Measurements from ENCODE around the gene TMEM114. TPM values are rescaled to one million over a fixed set of nuclear protein-coding genes. Genes with fewer than 3 reads are reported as not detected.

TMEM114 gene
- polyA plus RNA-seq, 6 donors from 2014 or later: not detected

DNA sequence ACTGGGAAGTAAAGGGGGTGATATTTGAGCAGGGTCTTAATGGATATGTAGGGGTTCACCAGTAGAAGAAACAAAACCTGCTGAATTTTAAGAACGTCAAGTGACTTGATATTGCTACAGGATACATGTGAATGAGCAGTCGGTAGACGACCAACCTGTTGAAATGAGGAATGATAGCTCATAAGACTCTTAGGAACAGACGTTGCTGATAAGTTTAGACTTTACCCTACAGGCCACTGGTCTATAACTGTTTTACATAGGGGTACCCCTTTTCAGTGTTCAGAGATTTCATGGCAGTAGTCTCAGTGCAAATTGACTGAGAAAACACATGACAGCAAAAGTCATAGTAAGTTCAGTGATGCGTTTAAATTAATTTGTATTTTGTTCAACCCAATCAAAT lies 45.9 kb downstream of the TMEM114 start:
- no peak overlapping the region for H3K27ac Mint-ChIP-seq
- no peaks in the 10 kb centered on the region for H3K36me3 Mint-ChIP-seq
- H3K9me3 Mint-ChIP-seq: no peaks in the 10 kb centered on the region
- H3K27me3 Mint-ChIP-seq: peaks cover 37 to 48% (median 44%) of the 10 kb centered on the region in 3 donors
- no peak for DNase-seq
- no peak overlapping the region for H3K4me3 Mint-ChIP-seq
- ATAC-seq (ENCODE audit: low read depth in 2 of 2): no peak
- H3K4me1 Mint-ChIP-seq: no peaks in the 10 kb centered on the region

GRCh38 chr16:8543258-8543657 lies 47.1 kb downstream of the TMEM114 start:
- Mint-ChIP-seq H3K36me3 (no peaks in the 10 kb centered on the region), H3K27me3 (peaks cover 31 to 50% (median 39%) of the 10 kb centered on the region in 3 donors)
- ATAC-seq (ENCODE audit: low read depth in 2 of 2): no peak

DNA sequence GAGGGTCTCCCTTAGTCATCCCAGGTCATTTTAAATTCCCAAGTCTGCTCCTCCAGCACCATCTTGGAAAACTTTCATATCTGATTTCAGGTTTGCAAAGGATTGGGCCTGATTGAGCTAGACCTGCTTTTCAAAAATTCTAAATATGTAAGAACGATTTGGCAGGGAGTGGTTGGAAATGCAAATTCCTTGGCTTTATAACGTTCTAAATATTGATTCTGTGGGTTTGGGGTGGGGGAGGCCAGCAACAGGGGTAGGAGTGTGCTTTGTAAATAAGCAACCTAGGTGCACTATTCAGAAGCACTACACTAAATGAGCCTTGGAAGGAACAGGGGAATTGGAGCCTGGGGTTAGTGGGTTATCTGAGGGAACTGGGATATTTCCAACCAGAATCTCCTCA lies 47.9 kb downstream of the TMEM114 start:
- ATAC-seq (ENCODE audit: low read depth in 2 of 2): no peak
- no peak for DNase-seq
- Mint-ChIP-seq H3K36me3 (no peaks in the 10 kb centered on the region), H3K27ac (no peak overlapping the region), H3K9me3 (no peaks in the 10 kb centered on the region), H3K27me3 (peaks cover 28 to 54% (median 37%) of the 10 kb centered on the region in 3 donors), H3K4me3 (no peak overlapping the region), H3K4me1 (no peaks in the 10 kb centered on the region)

More at GRCh38 chr16:8543258-8543657, 47.1 kb downstream of the TMEM114 start:
- Mint-ChIP-seq H3K4me3 (no peak overlapping the region), H3K4me1 (no peaks in the 10 kb centered on the region), H3K9me3 (no peaks in the 10 kb centered on the region), H3K27ac (no peak overlapping the region)
- DNase-seq: no peak

GRCh38 chr16:8541868-8542267 lies 48.4 kb downstream of the TMEM114 start:
- Mint-ChIP-seq H3K4me1 (no peaks in the 10 kb centered on the region), H3K36me3 (no peaks in the 10 kb centered on the region), H3K9me3 (no peaks in the 10 kb centered on the region), H3K27me3 (peaks cover 25 to 50% (median 33%) of the 10 kb centered on the region in 3 donors), H3K4me3 (no peak overlapping the region), H3K27ac (no peak overlapping the region)
- no peak for ATAC-seq (ENCODE audit: low read depth in 2 of 2)
- no peak for DNase-seq

- Mint-ChIP-seq H3K4me1 (no peaks in the 10 kb centered on the region), H3K36me3 (peaks cover 0 to 4% of the 10 kb centered on the region in 2 donors), H3K27ac (no peak overlapping the region), H3K27me3 (peaks cover 11 to 35% (median 24%) of the 10 kb centered on the region in 3 donors), H3K4me3 (no peak overlapping the region), H3K9me3 (peaks cover 0 to 7% (median 0%) of the 10 kb centered on the region in 7 donors)
- DNase-seq (no peak), ATAC-seq (ENCODE audit: low read depth in 2 of 2) (no peak)
Measured at GRCh38 chr16:8537691-8538342, 52.5 kb downstream of the TMEM114 start.

DNA sequence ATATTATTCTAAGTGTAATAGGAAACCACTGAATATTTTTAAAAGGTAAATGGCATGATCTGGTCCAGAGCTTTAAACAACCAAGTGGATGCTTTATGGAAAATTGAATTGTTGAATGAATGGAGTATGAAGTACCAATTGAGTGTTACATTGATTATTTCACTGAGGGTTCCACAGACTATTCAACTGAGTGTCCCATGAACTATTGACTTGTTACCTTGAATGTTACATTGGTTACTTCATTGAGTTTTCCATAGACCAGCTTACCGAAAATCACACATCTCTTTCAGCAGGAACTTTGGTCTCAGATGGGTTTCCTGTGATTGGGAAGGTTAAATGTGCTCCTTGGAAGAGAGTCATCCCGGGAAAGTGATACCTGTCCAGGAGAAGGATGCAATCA lies 56.8 kb downstream of the TMEM114 start:
- peaks cover 26 to 33% (median 32%) of the 10 kb centered on the region in 3 donors for H3K27me3 Mint-ChIP-seq
- no peak for DNase-seq
- peaks cover 0 to 5% of the 10 kb centered on the region in 2 donors for H3K36me3 Mint-ChIP-seq
- H3K27ac Mint-ChIP-seq: no peak overlapping the region
- no peak for ATAC-seq (ENCODE audit: low read depth in 2 of 2)
- no peak overlapping the region for H3K4me3 Mint-ChIP-seq
- H3K9me3 Mint-ChIP-seq: peaks cover 0 to 7% (median 0%) of the 10 kb centered on the region in 7 donors
- H3K4me1 Mint-ChIP-seq: no peaks in the 10 kb centered on the region

- Mint-ChIP-seq H3K27ac (no peak overlapping the region), H3K4me1 (no peaks in the 10 kb centered on the region), H3K4me3 (no peak overlapping the region), H3K9me3 (peaks cover 0 to 7% (median 0%) of the 10 kb centered on the region in 7 donors), H3K27me3 (peaks cover 31 to 39% (median 32%) of the 10 kb centered on the region in 3 donors), H3K36me3 (peaks cover 0 to 5% of the 10 kb centered on the region in 2 donors)
- DNase-seq (no peak), ATAC-seq (ENCODE audit: low read depth in 2 of 2) (no peak)
Measured at GRCh38 chr16:8530752-8531384, 59.4 kb downstream of the TMEM114 start.

DNA sequence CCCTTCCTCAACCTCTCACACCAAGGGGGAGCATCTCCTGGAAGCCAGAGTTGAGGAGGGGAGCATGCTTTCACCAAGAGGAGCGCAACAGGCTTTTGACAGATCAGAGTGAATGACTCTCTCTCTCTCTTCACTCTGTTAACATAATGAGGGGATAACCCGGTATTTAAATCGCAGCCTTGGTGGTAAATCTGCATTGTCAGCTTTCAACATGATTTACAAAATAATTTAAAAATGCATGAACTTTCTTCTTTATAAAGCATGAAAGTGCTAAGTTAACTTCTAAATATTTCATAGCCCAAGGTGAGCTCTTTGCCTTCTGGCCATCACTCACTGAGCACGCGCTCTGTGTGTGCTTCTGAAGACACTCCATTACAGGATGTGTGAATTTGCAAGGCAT lies 61.8 kb downstream of the TMEM114 start:
- H3K4me1 Mint-ChIP-seq: no peaks in the 10 kb centered on the region
- no peak overlapping the region for H3K27ac Mint-ChIP-seq

GRCh38 chr16:8523932-8524331 lies 66.4 kb downstream of the TMEM114 start:
- H3K27ac Mint-ChIP-seq: no peak overlapping the region
- H3K4me1 Mint-ChIP-seq: no peaks in the 10 kb centered on the region
- H3K27me3 Mint-ChIP-seq: peaks cover 17 to 38% (median 20%) of the 10 kb centered on the region in 3 donors
- H3K36me3 Mint-ChIP-seq: no peaks in the 10 kb centered on the region
- H3K9me3 Mint-ChIP-seq: peaks cover 0 to 5% (median 0%) of the 10 kb centered on the region in 7 donors
- ATAC-seq (ENCODE audit: low read depth in 2 of 2) (no peak), DNase-seq (no peak)
- no peak overlapping the region for H3K4me3 Mint-ChIP-seq

More for the DNA sequence above, 61.8 kb downstream of the TMEM114 start:
- DNase-seq (no peak), ATAC-seq (ENCODE audit: low read depth in 2 of 2) (no peak)
- Mint-ChIP-seq H3K36me3 (peaks cover 0 to 5% of the 10 kb centered on the region in 2 donors), H3K9me3 (peaks cover 0 to 4% (median 0%) of the 10 kb centered on the region in 7 donors), H3K4me3 (no peak overlapping the region), H3K27me3 (peaks cover 26 to 46% (median 32%) of the 10 kb centered on the region in 3 donors)

DNA sequence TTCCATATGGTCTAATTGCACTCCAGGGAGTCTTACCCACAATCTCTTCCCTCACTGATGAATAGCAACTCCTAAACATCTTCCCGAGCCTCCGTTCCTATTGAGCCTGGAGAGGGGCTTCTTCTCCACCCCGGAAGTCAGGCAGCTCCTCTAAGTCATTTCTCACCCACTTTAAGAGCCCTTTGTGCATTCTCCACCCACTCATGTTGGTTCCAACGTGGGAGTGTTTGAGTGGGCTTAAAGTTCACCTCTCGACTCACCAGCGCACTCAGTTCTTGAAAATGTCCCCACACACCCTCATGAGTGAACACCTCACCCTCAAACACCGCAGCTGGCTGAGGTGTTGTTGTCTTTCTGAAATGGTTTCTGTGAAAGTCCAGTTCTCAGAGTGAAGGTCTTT lies 67.6 kb downstream of the TMEM114 start:
- DNase-seq (no peak), ATAC-seq (ENCODE audit: low read depth in 2 of 2) (no peak)
- Mint-ChIP-seq H3K9me3 (peaks cover 0 to 5% (median 0%) of the 10 kb centered on the region in 7 donors), H3K4me3 (no peak overlapping the region), H3K4me1 (no peaks in the 10 kb centered on the region), H3K27me3 (peaks cover 13 to 29% (median 13%) of the 10 kb centered on the region in 3 donors), H3K27ac (no peak overlapping the region), H3K36me3 (no peaks in the 10 kb centered on the region)

DNA sequence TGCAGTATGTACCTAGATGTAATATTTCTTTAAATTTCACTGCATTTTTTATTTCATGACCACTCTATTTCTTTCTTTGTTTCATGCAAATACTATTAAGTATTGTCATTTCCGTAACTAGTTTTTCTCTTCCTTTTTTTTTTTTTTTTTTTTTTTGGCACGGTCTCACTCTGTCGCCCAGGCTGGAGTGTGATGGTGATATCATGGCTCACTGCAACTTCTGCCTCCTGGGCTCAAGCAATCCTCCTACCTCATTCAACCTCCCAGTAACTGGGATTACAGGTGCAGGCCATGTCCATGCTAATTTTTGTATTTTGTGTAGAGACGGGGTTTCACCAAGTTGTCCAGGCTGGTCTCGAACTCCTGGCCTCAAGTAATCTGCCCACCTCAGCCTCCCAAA lies 70.7 kb downstream of the TMEM114 start:
- Mint-ChIP-seq H3K4me3 (no peak overlapping the region), H3K27ac (no peak overlapping the region), H3K9me3 (peaks cover 0 to 5% (median 1%) of the 10 kb centered on the region in 7 donors), H3K36me3 (no peaks in the 10 kb centered on the region), H3K4me1 (no peaks in the 10 kb centered on the region), H3K27me3 (peaks cover 18 to 30% (median 21%) of the 10 kb centered on the region in 3 donors)
- ATAC-seq (ENCODE audit: low read depth in 2 of 2): no peak
- DNase-seq: no peak

All from naive B cell (primary cell).